Mucosa of rectum (tissue), 2 donors: ENCODE data around the gene GLRA3.

ENCODE experiments used
- H3K27ac ChIP-seq, 2 donors: one replicate each; pipeline ENCODE4 v1.7.0; 2013; ENCODE audit warnings: inconsistent platforms in 2 of 2, low read depth in 2 of 2, low read length in 2 of 2
- H3K27me3 ChIP-seq, 2 donors: one replicate each; pipeline ENCODE4 v1.7.0; 2013; ENCODE audit warnings: low read length in 2 of 2; ENCODE audit not compliant: control insufficient read depth in 2 of 2, insufficient read depth in 2 of 2
- H3K36me3 ChIP-seq, 2 donors: one replicate each; pipeline ENCODE4 v1.7.0; 2013; ENCODE audit warnings: low read length in 2 of 2; ENCODE audit not compliant: control insufficient read depth in 2 of 2, insufficient read depth in 2 of 2
- H3K4me1 ChIP-seq, 2 donors: one replicate each; pipeline ENCODE4 v1.7.0; 2013; ENCODE audit warnings: low read length in 2 of 2, mild to moderate bottlenecking in 1 of 2; ENCODE audit not compliant: control insufficient read depth in 2 of 2, insufficient read depth in 2 of 2
- H3K4me3 ChIP-seq, 2 donors: one replicate each; pipeline ENCODE4 v1.7.0; 2013; ENCODE audit warnings: low read length in 2 of 2
- H3K9ac ChIP-seq, 2 donors: one replicate each; pipeline ENCODE4 v1.7.0; 2013; ENCODE audit warnings: low read length in 2 of 2, low read depth in 1 of 2, mild to moderate bottlenecking in 1 of 2
- H3K9me3 ChIP-seq, 2 donors: one replicate each; pipeline ENCODE4 v1.7.0; 2013; ENCODE audit warnings: low read length in 2 of 2; ENCODE audit not compliant: control insufficient read depth in 2 of 2
- donor health status: healthy.
- donor health status: Normal muscosa, but diverticular disease.

GLRA3 gene

GRCh38 chr4:174764105-174764729 lies 64.8 kb downstream of the GLRA3 start:
- H3K4me3 ChIP-seq = no peak overlapping the region
- H3K9me3 ChIP-seq = no peaks in the 10 kb centered on the region
- no peaks in the 10 kb centered on the region for H3K27me3 ChIP-seq
- H3K9ac ChIP-seq = no peak overlapping the region
- no peaks in the 10 kb centered on the region for H3K36me3 ChIP-seq
- H3K27ac ChIP-seq = no peak overlapping the region
- H3K4me1 ChIP-seq = no peaks in the 10 kb centered on the region

- no peak overlapping the region for H3K27ac ChIP-seq
- H3K9me3 ChIP-seq = no peaks in the 10 kb centered on the region
- no peaks in the 10 kb centered on the region for H3K4me1 ChIP-seq
- H3K36me3 ChIP-seq = no peaks in the 10 kb centered on the region
- H3K27me3 ChIP-seq = no peaks in the 10 kb centered on the region
- no peak overlapping the region for H3K4me3 ChIP-seq
- no peak overlapping the region for H3K9ac ChIP-seq
Measured at GRCh38 chr4:174763454-174764104, 65.5 kb downstream of the GLRA3 start.

- no peak overlapping the region for H3K27ac ChIP-seq
- H3K4me1 ChIP-seq = no peaks in the 10 kb centered on the region
- H3K9ac ChIP-seq = no peak overlapping the region
- no peak overlapping the region for H3K4me3 ChIP-seq
- no peaks in the 10 kb centered on the region for H3K36me3 ChIP-seq
- H3K9me3 ChIP-seq = no peaks in the 10 kb centered on the region
- no peaks in the 10 kb centered on the region for H3K27me3 ChIP-seq
Measured at GRCh38 chr4:174761451-174761850, 67.6 kb downstream of the GLRA3 start.

GRCh38 chr4:174757736-174758135 lies 71.3 kb downstream of the GLRA3 start:
- Histone ChIP-seq H3K36me3 (no peaks in the 10 kb centered on the region), H3K27ac (no peak overlapping the region), H3K9ac (no peak overlapping the region), H3K27me3 (no peaks in the 10 kb centered on the region), H3K9me3 (no peaks in the 10 kb centered on the region), H3K4me1 (no peaks in the 10 kb centered on the region), H3K4me3 (no peak overlapping the region)

- no peaks in the 10 kb centered on the region for H3K9me3 ChIP-seq
- H3K36me3 ChIP-seq = no peaks in the 10 kb centered on the region
- no peak overlapping the region for H3K9ac ChIP-seq
- no peaks in the 10 kb centered on the region for H3K4me1 ChIP-seq
- H3K27ac ChIP-seq = no peak overlapping the region
- no peak overlapping the region for H3K4me3 ChIP-seq
- H3K27me3 ChIP-seq = no peaks in the 10 kb centered on the region
Measured at GRCh38 chr4:174753021-174753420, 76.0 kb downstream of the GLRA3 start.

GRCh38 chr4:174752026-174752425 lies 77.0 kb downstream of the GLRA3 start:
- H3K27me3 ChIP-seq = no peaks in the 10 kb centered on the region

GRCh38 chr4:174749091-174749490 lies 80.0 kb downstream of the GLRA3 start:
- Histone ChIP-seq H3K4me1 (no peaks in the 10 kb centered on the region), H3K36me3 (no peaks in the 10 kb centered on the region), H3K9me3 (no peaks in the 10 kb centered on the region), H3K27me3 (no peaks in the 10 kb centered on the region), H3K4me3 (no peak overlapping the region), H3K27ac (no peak overlapping the region), H3K9ac (no peak overlapping the region)

More at GRCh38 chr4:174752026-174752425, 77.0 kb downstream of the GLRA3 start:
- H3K4me3 ChIP-seq = no peak overlapping the region
- H3K9ac ChIP-seq = no peak overlapping the region
- H3K27ac ChIP-seq = no peak overlapping the region
- no peaks in the 10 kb centered on the region for H3K4me1 ChIP-seq
- H3K9me3 ChIP-seq = no peaks in the 10 kb centered on the region
- H3K36me3 ChIP-seq = no peaks in the 10 kb centered on the region

- Histone ChIP-seq H3K36me3 (no peaks in the 10 kb centered on the region), H3K9ac (no peak overlapping the region), H3K27ac (no peak overlapping the region), H3K9me3 (no peaks in the 10 kb centered on the region), H3K27me3 (no peaks in the 10 kb centered on the region), H3K4me3 (no peak overlapping the region), H3K4me1 (no peaks in the 10 kb centered on the region)
Measured at GRCh38 chr4:174746710-174747109, 82.3 kb downstream of the GLRA3 start.

- Histone ChIP-seq H3K4me1 (no peaks in the 10 kb centered on the region), H3K9me3 (no peaks in the 10 kb centered on the region), H3K4me3 (no peak overlapping the region), H3K27ac (no peak overlapping the region), H3K27me3 (no peaks in the 10 kb centered on the region), H3K9ac (no peak overlapping the region), H3K36me3 (no peaks in the 10 kb centered on the region)
Measured at GRCh38 chr4:174742561-174742960, 86.5 kb downstream of the GLRA3 start.

GRCh38 chr4:174739576-174739975 lies 89.5 kb downstream of the GLRA3 start:
- Histone ChIP-seq H3K27ac (no peak overlapping the region), H3K9ac (no peak overlapping the region), H3K4me3 (no peak overlapping the region), H3K36me3 (no peaks in the 10 kb centered on the region), H3K27me3 (no peaks in the 10 kb centered on the region), H3K9me3 (no peaks in the 10 kb centered on the region), H3K4me1 (no peaks in the 10 kb centered on the region)
